ENCODE measurements around the gene TPCN1. TPM values are rescaled to one million over a fixed set of nuclear protein-coding genes. Genes with fewer than 3 reads are reported as not detected.

The TPCN1 gene
- total RNA-seq, 4 donors from 2014 or later: 27.6 to 82.3 (median 46.3) TPM

DNA sequence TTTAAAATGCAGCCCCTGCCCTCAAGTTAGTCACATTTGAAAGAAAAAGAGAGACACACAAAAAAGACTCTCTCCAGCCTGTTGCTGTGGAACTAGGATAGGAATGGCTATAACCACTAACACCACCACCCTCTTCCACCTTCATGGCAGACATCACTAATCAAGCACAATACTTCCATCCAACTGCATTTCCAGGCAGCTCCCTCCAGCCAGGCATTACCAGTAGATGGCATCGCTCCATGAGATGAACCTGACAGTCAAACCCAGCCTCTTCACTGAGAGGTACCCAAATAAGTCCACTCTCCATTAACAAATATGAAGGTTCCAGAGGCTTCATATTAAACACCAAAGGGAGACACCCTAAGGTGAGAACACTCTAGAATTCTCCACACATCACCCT lies 89.2 kb downstream of the TPCN1 start:
- TF ChIP-seq, protein P1, sequence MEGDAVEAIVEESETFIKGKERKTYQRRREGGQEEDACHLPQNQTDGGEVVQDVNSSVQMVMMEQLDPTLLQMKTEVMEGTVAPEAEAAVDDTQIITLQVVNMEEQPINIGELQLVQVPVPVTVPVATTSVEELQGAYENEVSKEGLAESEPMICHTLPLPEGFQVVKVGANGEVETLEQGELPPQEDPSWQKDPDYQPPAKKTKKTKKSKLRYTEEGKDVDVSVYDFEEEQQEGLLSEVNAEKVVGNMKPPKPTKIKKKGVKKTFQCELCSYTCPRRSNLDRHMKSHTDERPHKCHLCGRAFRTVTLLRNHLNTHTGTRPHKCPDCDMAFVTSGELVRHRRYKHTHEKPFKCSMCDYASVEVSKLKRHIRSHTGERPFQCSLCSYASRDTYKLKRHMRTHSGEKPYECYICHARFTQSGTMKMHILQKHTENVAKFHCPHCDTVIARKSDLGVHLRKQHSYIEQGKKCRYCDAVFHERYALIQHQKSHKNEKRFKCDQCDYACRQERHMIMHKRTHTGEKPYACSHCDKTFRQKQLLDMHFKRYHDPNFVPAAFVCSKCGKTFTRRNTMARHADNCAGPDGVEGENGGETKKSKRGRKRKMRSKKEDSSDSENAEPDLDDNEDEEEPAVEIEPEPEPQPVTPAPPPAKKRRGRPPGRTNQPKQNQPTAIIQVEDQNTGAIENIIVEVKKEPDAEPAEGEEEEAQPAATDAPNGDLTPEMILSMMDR (IDR thresholded peaks at IDR 0.05; ENCODE audit: low read depth): no peak

DNA sequence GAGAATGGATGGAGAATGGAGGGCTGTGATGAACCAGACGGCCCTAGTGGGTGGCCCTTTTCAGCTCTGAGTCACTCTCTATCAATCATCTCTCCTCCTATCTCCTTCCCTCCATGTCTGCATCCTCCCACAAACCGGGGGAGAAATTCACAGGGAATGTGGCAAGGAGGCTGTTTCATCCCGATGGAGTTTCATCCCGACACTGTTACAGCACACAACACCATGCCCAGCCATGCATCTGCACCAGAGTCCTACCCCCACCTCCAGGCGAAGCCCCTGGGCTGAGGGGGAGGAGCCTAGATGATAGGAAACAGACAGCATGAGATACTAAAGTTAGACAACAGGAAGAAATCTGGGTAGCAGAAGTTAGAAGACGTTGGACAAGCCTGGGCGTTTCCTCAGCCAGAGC lies 92.9 kb downstream of the TPCN1 start:
- TF ChIP-seq, protein P1 (IDR thresholded peaks at IDR 0.05; ENCODE audit: low read depth): no peak

- TF ChIP-seq, protein P1 (IDR thresholded peaks at IDR 0.05; ENCODE audit: low read depth): no peak
These were observed 94.1 kb downstream of the TPCN1 start for GRCh38 chr12:113315358-113315757.

- TF ChIP-seq, protein P1 (IDR thresholded peaks at IDR 0.05; ENCODE audit: low read depth): no peak
These were observed 94.9 kb downstream of the TPCN1 start for GRCh38 chr12:113316155-113316554.

DNA sequence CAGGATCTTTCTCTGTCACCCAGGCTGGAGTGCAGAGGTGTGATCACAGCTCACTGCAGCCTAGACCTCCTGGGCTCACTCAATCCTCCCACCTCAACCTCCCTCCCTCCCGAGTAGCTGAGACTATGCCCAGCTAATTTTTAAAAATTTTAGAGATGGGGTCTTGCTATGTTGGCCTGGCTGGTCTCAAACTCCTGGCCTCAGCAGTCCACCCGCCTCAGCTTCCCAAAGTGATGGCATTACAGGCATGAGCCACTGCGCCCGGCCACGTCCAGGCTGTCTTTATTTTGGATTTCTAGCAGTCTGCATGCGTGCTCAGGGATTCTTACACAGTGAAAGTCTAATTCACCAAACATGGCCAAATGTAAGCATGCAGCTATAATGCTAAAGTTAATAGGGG lies 95.9 kb downstream of the TPCN1 start:
- TF ChIP-seq, protein P1 (IDR thresholded peaks at IDR 0.05; ENCODE audit: low read depth): no peak

DNA sequence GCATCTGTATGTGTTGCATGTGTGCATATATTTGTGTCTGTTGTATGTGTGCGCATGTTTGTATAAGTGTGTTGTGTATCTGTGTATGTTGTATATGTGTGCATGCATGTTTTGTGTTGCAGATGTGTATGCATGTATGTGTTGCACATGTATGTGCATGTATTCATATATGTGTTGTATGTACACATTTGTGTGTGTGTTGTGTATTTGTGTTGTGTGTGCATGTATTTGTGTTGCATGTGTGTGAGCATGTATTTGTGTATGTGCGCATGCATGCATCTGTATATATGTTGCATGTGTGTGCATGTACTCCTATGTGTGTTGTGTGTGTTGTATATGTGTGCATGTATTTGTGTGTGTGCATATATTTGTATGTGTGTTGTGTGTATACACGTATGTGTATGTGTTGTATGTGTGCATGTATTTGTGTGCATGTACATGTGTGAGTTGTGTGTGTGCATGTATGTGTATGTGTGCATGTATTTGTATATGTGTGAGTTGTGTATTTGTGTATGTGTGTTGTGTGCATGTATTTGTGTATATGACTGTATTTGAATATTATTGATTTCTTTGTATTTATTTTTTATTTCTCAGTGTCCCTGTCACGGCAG lies 96.9 kb downstream of the TPCN1 start:
- TF ChIP-seq, protein P1 (IDR thresholded peaks at IDR 0.05; ENCODE audit: low read depth): no peak

GRCh38 chr12:113318900-113319628 lies 97.8 kb downstream of the TPCN1 start:
- TF ChIP-seq, protein P1 (IDR thresholded peaks at IDR 0.05; ENCODE audit: low read depth): no peak

Measured in subcutaneous adipose tissue (tissue), 4 donors.